Lung (tissue), 12 donors: ENCODE results near the gene HEXD. TPM values are rescaled to one million over a fixed set of nuclear protein-coding genes. Genes with fewer than 3 reads are reported as not detected.

Experiments used
- ATAC-seq: fragments of 200-7000 bp; cut with Tn5 transposase; one replicate; pipeline ENCODE4 v1.9.1; 2020; ENCODE audit warnings: moderate number of reproducible peaks; ENCODE audit not compliant: insufficient read depth, low FRiP score
- DNase-seq, 3 donors: peaks; one replicate each; pipeline ENCODE4 v3.0.0-alpha.2; 2013 to 2017
- H3K27ac ChIP-seq, 2 donors: one replicate each; pipeline ENCODE4 v1.5.1; 2013; ENCODE audit warnings: mild to moderate bottlenecking in 2 of 2, moderate library complexity in 2 of 2, control low read depth in 1 of 2, inconsistent platforms in 1 of 2, low read depth in 1 of 2, low read length in 1 of 2
- H3K27me3 ChIP-seq, 3 donors: one replicate each; pipeline ENCODE4 v1.5.1; 2013; ENCODE audit warnings: low read length in 2 of 3; ENCODE audit not compliant: control insufficient read depth in 3 of 3, insufficient read depth in 3 of 3
- H3K36me3 ChIP-seq, 4 donors: one replicate each; pipeline ENCODE4 v1.5.1; 2013; ENCODE audit warnings: low read length in 4 of 4, mild to moderate bottlenecking in 1 of 4, moderate library complexity in 1 of 4; ENCODE audit not compliant: control insufficient read depth in 4 of 4, insufficient read depth in 4 of 4
- H3K4me1 ChIP-seq, 5 donors: one replicate each; pipeline ENCODE4 v1.5.1; 2013; ENCODE audit warnings: low read length in 5 of 5, mild to moderate bottlenecking in 2 of 5, moderate library complexity in 1 of 5; ENCODE audit not compliant: control insufficient read depth in 5 of 5, insufficient read depth in 5 of 5
- H3K4me3 ChIP-seq: one replicate; pipeline ENCODE4 v1.5.1; 2013; ENCODE audit warnings: mild to moderate bottlenecking, control low read depth, moderate library complexity
- H3K9ac ChIP-seq, 2 donors: one replicate each; pipeline ENCODE4 v1.5.1; 2013; ENCODE audit warnings: low read length in 2 of 2, control low read depth in 1 of 2; ENCODE audit not compliant: insufficient read depth in 1 of 2
- H3K9me3 ChIP-seq, 4 donors: one replicate each; pipeline ENCODE4 v1.5.1; 2013; ENCODE audit warnings: low read length in 3 of 4, mild to moderate bottlenecking in 1 of 4, moderate library complexity in 1 of 4; ENCODE audit not compliant: control insufficient read depth in 4 of 4, insufficient read depth in 3 of 4
- CTCF ChIP-seq: IDR thresholded peaks from 2 replicates; pipeline ENCODE4 v1.5.1; 2012; ENCODE audit warnings: mild to moderate bottlenecking; ENCODE audit errors: control extremely low read depth, extremely low read depth
- WGBS, 2 donors: extraction: QIAGEN DNeasy Blood & Tissue Kit; methylation state at CpG; one replicate each; pipeline ENCODE4 v1.1.7; 2013; 5-methylcytosine and 5-hydroxymethylcytosine counted together
- polyA plus RNA-seq, 2 donors: library from polyadenylated mRNA; stranded (reverse); fragments of 200-250 nt; gene quantifications; one replicate each; pipeline ENCODE4 v1.2.1, GENCODE V29; 2013
- total RNA-seq, 2 donors: library from RNA; depleted of rRNA in 1 of 2; stranded (reverse); fragments of >200 nt in 1 of 2; gene quantifications; one replicate each; pipeline ENCODE4 v1.2.1, GENCODE V29; 2014 to 2021
- donor health status: control.
- donor health status: control.
- donor health status: Bipolar disorder and iron deficiency.
- donor health status: healthy.
- donor health status: DM: yes; HTN: yes; CAD: no.

HEXD gene
- total and polyA plus RNA-seq, 4 donors, result 28.4 to 57.3 (median 37.4) TPM

GRCh38 chr17:82399041-82399441 is 19.1 kb upstream of the HEXD start:
- Histone ChIP-seq H3K4me3 (no peak overlapping the region), H3K36me3 (peaks cover 0 to 19% (median 4%) of the 10 kb centered on the region in 4 donors), H3K27me3 (no peaks in the 10 kb centered on the region), H3K9me3 (no peaks in the 10 kb centered on the region), H3K9ac (no peak overlapping the region), H3K27ac (no peak overlapping the region), H3K4me1 (peaks cover 0 to 10% (median 0%) of the 10 kb centered on the region in 5 donors)
- WGBS, 2 donors, result 40 to 59% methylated on average over 13 of the region's 13 CpGs
- no peak for ATAC-seq
- no peak for DNase-seq
- TF ChIP-seq CTCF, result no peak

GRCh38 chr17:82399601-82400101 is 18.5 kb upstream of the HEXD start:
- Histone ChIP-seq H3K4me1 (peaks cover 0 to 10% (median 0%) of the 10 kb centered on the region in 5 donors), H3K9me3 (no peaks in the 10 kb centered on the region), H3K27me3 (no peaks in the 10 kb centered on the region), H3K27ac (no peak overlapping the region), H3K4me3 (no peak overlapping the region), H3K36me3 (peaks cover 0 to 24% (median 4%) of the 10 kb centered on the region in 4 donors), H3K9ac (no peak overlapping the region)
- no peak for DNase-seq
- 85 to 86% methylated on average over 18 of the region's 18 CpGs for WGBS, 2 donors
- ATAC-seq, result no peak
- TF ChIP-seq CTCF, result no peak

- no peak for TF ChIP-seq CTCF
- ATAC-seq (no peak), DNase-seq (peak in 2 of 3 donors; percentile 75 to 86)
- no peaks in the 10 kb centered on the region for H3K9me3 ChIP-seq
- no peak overlapping the region for H3K27ac ChIP-seq
- 39 to 66% methylated on average over 7 of the region's 7 CpGs for WGBS, 2 donors
- H3K36me3 ChIP-seq, result peaks cover 0 to 24% (median 3%) of the 10 kb centered on the region in 4 donors
- H3K4me3 ChIP-seq, result no peak overlapping the region
- no peak overlapping the region for H3K9ac ChIP-seq
- H3K27me3 ChIP-seq, result no peaks in the 10 kb centered on the region
- H3K4me1 ChIP-seq, result peaks cover 0 to 10% (median 0%) of the 10 kb centered on the region in 5 donors
Observed at GRCh38 chr17:82400206-82400605, 17.9 kb upstream of the HEXD start.

- peaks cover 0 to 10% (median 0%) of the 10 kb centered on the region in 5 donors for H3K4me1 ChIP-seq
- TF ChIP-seq CTCF, result no peak
- no peak overlapping the region for H3K4me3 ChIP-seq
- 30 to 71% methylated on average over 19 of the region's 19 CpGs for WGBS, 2 donors
- DNase-seq (no peak), ATAC-seq (peak; percentile 69)
- H3K9ac ChIP-seq, result no peak overlapping the region
- H3K27me3 ChIP-seq, result no peaks in the 10 kb centered on the region
- H3K27ac ChIP-seq, result no peak overlapping the region
- peaks cover 0 to 24% (median 2%) of the 10 kb centered on the region in 4 donors for H3K36me3 ChIP-seq
- H3K9me3 ChIP-seq, result no peaks in the 10 kb centered on the region
Observed at GRCh38 chr17:82400830-82401229, 17.3 kb upstream of the HEXD start.
